ENCODE results near the gene ZC3H4.

ZC3H4 gene

DNA sequence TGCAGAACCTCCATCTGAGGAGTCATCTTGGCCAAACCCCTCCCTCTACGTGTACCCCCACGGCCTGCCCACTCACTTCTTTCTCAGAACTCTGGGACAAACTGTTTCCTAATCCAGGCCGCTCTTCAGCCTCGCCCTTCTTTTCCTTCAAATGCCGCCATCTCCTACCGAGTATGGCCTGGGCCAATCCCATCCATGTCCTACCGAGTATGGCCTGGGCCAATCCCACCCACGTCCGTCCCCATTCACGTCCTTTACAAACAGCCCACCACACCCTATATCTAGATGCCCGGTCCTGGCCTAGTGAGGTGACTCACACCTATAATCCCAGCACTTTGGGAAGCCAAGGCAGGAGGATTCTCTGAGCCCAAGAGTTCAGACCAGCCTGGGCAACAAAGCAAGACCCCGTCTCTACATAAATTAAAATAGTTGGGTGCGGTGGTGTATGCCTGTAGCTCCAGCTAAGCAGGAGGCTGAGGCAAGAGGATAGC, 66.3 kb downstream of the ZC3H4 start:
- no peak for TF ChIP-seq CTCF (IDR thresholded peaks at IDR 0.05; ENCODE audit: extremely low read depth, insufficient read depth, missing control alignments)
- DNase-seq (ENCODE audit: low spot score): no peak
- in situ Hi-C loops (cut with MboI; ENCODE audit: low pct_unique_long_range_greater_than_20kb, low sequenced_read_pairs, unreplicated experiment): no loop called here

DNA sequence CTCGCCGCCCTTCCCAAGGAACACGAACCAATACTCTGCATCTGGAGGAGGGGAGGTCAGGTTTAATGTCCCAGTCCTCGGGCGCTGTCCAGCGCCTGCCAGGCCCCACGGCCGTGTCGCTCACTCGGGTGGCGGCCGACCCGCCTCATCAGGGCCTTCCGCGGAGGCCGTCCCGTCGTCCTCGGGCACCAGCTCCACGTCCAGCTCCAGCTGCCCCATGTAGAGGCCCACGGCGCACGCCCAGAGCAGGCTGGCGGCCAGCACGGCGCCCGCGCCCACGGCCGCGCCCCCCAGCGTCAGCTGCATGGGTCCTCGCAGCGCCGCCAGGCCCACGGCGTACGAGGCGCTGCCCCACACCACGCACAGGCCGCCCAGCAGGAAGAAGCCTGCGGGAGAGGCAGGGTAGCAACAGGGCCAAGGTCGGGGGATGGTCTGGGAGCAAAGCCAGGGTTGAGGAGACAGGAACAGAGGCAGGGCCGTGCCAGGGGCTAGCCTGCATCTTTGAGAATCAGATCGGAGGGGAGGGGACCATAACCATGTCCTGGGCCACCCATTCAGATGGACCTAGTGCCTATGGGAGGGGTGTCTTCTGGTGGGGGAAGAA, 67.6 kb downstream of the ZC3H4 start:
- no peak for DNase-seq (ENCODE audit: low spot score)
- in situ Hi-C loops (cut with MboI; ENCODE audit: low pct_unique_long_range_greater_than_20kb, low sequenced_read_pairs, unreplicated experiment): no loop called here
- no peak for TF ChIP-seq CTCF (IDR thresholded peaks at IDR 0.05; ENCODE audit: extremely low read depth, insufficient read depth, missing control alignments)

DNA sequence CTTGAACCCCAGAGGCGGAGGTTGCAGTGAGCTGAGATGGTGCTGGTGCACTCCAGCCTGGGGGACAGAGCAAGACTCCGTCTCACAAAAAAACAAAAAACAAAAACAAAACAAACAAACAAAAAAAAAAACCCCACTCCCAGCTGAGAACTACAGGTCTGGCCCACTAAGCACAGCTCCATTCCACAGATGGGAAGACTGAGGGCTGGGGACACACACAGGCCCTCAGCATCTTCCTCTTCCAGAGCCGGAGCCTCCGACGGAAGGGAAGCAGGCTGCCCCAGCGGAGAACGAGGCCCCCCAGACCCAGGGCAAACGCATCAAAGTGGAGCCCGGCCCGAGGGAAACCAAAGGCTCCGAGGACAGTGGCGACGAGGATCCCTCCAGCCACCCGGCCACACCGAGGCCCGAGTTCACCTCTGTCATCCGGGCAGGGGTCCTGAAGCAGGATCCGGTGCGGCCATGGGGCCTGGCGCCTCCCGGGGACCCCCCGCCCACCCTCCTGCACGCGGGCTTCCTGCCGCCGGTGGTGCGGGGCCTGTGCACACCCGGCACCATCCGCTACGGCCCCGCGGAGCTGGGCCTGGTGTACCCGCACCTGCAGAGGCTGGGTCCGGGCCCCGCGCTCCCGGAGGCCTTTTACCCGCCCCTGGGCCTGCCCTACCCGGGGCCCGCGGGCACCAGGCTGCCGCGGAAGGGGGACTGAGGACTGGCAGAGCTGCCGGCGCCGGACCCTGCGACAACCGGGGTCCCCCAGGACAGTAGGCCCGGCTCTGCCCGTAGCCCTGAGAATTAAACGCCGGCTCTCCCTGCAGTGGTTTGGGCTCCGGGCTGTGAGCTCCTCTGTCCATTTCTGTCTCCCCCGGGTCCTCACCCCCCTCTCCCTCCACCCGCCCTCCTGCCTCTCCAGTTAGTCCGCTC, 68.4 kb downstream of the ZC3H4 start:
- TF ChIP-seq CTCF (IDR thresholded peaks at IDR 0.05; ENCODE audit: extremely low read depth, insufficient read depth, missing control alignments): no peak
- in situ Hi-C loops (cut with MboI; ENCODE audit: low pct_unique_long_range_greater_than_20kb, low sequenced_read_pairs, unreplicated experiment): no loop called here
- DNase-seq (ENCODE audit: low spot score): no peak

DNA sequence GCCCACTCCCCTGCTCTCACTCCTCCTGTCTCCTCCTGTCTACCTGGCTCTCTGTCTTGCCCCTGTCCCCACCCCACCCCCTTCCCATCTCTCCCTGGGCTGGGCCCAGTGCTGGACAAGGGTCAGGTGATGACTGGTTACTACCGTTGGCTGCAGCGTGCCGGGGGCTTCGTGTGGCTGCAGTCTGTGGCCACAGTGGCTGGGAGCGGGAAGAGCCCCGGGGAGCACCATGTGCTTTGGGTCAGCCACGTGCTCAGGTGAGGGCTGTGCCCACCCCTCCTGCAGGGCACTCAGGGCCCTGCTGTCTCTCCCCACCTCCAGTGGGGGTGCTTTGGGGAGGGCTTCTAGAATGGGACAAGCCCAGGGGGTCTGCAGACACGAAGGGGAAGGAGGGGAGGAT, 72.7 kb downstream of the ZC3H4 start:
- no peak for TF ChIP-seq CTCF (IDR thresholded peaks at IDR 0.05; ENCODE audit: extremely low read depth, insufficient read depth, missing control alignments)
- in situ Hi-C loops (cut with MboI; ENCODE audit: low pct_unique_long_range_greater_than_20kb, low sequenced_read_pairs, unreplicated experiment): no loop called here

GRCh38 chr19:47039239-47039874, 74.2 kb downstream of the ZC3H4 start:
- no peak for TF ChIP-seq CTCF (IDR thresholded peaks at IDR 0.05; ENCODE audit: extremely low read depth, insufficient read depth, missing control alignments)
- in situ Hi-C loops (cut with MboI; ENCODE audit: low pct_unique_long_range_greater_than_20kb, low sequenced_read_pairs, unreplicated experiment): no loop called here
- DNase-seq (ENCODE audit: low spot score): no peak

More for the DNA sequence above, 72.7 kb downstream of the ZC3H4 start:
- DNase-seq (ENCODE audit: low spot score): no peak

DNA sequence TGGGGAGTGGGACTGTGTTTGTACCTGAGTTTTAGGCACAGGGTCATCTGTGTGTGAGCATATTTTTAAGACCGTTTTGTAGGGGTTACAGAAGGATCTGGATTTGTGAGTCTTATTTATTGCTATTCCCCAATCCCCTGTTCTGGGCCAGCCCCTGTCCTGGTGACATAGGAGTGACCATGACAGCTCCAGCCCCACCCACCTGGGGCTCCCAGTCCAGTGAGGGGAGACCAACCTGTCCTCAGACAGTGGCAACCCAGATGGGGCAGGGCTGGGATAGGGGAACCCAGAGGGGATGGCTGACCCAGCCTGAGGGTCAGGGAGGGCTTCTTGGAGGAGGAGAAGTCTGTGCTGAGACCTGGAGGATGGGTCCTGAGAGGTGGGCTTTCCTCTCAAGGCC, 75.8 kb downstream of the ZC3H4 start:
- in situ Hi-C loops (cut with MboI; ENCODE audit: low pct_unique_long_range_greater_than_20kb, low sequenced_read_pairs, unreplicated experiment): no loop called here

More for the DNA sequence above, 75.8 kb downstream of the ZC3H4 start:
- TF ChIP-seq CTCF (IDR thresholded peaks at IDR 0.05; ENCODE audit: extremely low read depth, insufficient read depth, missing control alignments): no peak
- no peak for DNase-seq (ENCODE audit: low spot score)
